GM21381 (cell line): ENCODE data around the gene ARL3.
A peak's percentile ranks its signal among the peaks of the same experiment; 100 is the strongest.
"Not testable (repeated sequence)": the region's sequence is repeated elsewhere in the genome, so short reads cannot be mapped to it uniquely, and the experiment has no call there.

Experiments
- ATAC-seq: cut with Tn5 transposase; IDR thresholded peaks from one replicate; pipeline ENCODE4 v1.9.1; 2021; ENCODE audit warnings: mild to moderate bottlenecking, moderate library complexity; ENCODE audit not compliant: unreplicated experiment

Gene ARL3

GRCh38 chr10:102674566-102674965, 39.6 kb downstream of the ARL3 start:
- no peak for ATAC-seq

DNA sequence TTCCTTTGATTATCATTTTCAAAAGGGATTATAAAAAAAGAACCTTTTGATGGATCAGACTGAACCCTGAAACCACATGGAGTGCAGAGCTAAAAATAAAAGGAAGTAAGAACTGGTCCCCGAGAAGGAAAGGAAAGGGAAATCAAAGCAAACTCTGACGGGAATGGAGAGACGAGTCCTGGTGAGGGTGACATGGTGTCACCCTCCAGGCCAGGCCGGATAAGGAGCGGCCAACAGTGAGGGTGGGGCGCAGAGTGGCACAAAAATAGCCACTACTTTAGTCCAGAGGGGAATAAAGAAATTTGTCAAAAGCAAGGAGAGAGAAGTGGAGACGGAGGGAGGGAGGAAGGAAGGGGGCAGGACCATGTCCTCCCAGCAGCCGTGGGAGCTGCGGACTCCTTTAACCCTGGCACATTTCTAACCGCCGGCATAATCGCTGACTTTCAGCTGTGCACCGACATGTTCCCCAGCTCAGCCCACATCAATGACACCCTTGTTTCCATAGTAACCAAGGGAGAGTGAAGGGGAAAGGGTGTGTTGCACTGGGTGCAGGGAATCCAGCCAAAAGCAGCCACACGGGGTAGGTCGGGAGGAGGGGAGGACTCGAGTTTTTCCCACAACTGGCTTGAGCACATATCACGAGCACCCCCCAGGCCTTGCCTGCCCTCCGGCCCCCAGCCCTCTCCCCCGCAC, 40.2 kb downstream of the ARL3 start:
- no peak for ATAC-seq

GRCh38 chr10:102673236-102673818, 40.9 kb downstream of the ARL3 start:
- ATAC-seq = no peak

DNA sequence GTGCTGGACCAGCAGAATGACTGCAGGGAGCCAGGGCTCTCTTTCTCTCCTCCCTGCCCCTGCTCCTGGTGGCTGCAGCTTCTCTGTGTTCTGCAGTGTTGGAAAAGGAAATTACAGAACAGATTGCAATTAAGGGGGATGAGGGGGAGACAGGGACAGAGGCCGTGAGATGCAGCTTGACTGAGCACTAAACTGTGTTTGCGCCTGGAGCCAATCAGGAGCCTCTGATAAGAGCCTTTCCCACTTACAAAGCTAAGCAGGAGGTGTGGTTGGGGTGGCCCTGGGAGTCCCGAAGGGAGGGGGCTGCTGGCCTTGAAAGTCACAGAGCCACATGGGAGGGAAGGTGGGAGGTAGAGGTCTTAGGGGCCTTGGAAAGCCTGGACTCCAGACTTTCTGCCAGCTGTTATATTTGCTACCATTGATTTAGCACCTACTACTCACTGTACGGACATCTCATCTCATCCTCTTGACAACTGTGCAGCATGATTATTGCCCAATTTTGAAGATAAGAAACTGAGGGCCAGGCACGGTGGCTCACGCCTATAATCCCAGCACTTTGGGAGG, 43.2 kb downstream of the ARL3 start:
- ATAC-seq = no peak

DNA sequence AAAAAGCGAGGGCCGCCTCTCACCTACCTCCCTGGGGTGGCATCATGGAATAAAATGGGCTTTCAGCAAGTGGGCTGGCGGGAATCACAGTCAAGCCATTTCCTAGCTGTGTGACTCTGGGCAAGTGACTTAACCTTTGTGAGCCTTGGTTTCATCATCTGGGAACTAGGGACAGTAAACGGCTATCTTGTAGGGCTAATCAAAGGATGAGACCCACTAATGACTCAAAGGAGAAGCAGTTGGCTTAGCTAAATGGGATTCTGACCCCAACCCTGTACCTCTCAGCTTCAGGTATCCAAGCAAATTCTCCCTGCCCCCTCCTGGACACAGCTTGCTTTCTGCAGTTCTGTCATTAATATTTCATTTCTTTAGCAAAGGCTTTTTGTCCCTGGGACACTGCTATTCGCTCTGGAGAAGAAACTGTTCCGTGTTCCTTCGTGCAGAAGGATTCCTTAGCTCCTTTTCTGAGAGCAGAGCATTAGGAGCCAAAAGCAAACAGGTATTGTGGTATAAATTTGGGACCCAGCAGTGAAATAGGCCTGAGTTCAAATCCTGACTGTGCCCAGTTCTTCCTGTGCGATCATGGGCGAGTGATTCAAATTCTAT, 44.0 kb downstream of the ARL3 start:
- no peak for ATAC-seq

- no peak for ATAC-seq
These were observed 44.8 kb downstream of the ARL3 start for GRCh38 chr10:102669206-102670064.

DNA sequence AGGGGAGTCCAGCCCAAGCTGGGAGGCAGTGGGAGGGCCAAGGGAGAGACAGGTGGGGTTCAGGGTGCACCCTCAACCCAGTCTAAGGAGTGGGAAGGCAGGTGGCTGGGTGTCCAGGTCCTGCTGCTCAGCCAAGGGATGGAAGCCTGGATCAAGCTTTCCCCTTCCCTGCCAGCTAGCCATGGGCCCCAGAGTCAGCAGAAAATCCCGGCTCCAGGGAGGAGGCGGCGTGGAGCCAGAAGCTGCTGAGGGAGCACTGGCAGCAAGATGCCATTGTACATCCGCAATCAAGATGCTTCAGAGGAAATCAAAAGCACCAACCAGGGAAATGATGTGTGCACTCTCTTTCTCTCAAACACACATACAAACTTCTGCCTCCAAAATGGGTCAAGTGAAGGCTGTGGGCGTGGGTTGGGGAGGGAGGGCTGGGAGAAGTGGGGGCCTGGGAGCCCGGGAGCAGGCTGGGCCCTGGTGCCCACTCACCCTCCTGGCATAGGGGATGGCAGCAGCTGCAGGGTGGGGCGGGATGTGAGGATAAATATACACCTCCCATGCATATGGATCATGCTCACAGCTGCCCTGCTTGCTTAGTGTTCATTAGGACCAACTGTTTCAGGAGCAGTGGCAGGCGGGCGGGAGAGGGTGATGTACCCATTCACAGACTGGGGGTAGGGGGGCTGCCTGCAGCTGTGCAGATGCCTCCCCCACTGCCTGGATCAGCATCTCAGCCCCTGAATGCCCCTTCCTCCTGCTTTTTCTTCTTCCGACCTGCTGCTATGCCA, 45.7 kb downstream of the ARL3 start:
- ATAC-seq = no peak

- ATAC-seq = not testable (repeated sequence)
These were observed 46.8 kb downstream of the ARL3 start for GRCh38 chr10:102667411-102667810.

DNA sequence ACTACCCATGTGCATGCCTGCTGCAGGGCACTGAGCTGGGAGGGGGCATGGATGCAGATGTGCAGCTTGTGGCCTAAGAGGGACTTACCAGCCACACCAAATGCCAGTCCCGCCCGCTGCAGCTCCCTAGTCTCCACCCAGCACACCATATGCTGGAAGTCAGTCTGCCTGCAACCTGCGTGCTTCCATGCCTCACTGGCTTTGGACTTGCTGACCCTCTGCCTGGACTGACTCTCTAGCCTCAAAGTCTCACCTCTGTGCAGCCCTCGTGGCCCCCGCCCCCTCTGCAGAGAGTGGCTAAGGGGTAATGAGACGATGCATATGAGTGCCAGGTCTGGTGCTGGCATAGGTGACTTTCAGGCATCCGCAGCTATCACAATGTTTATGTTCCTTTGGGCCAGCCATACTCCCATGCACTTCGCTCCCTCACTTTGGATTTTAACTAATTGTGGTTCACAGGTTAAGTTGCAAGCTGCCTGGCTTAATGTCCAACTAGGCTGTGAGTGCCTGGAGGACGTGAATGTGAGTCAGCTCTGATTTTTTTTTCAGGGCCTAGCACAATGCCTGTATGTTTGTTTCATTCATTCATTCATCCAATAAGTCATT, 48.2 kb downstream of the ARL3 start:
- ATAC-seq = no peak

- ATAC-seq = peak; percentile 13
These were observed 52.6 kb downstream of the ARL3 start for GRCh38 chr10:102661658-102662028.

GRCh38 chr10:102660888-102661657, 53.1 kb downstream of the ARL3 start:
- peak; percentile 77 for ATAC-seq

- no peak for ATAC-seq
These were observed 55.4 kb downstream of the ARL3 start for GRCh38 chr10:102658802-102659201.

GRCh38 chr10:102657984-102658724, 56.0 kb downstream of the ARL3 start:
- ATAC-seq = no peak

DNA sequence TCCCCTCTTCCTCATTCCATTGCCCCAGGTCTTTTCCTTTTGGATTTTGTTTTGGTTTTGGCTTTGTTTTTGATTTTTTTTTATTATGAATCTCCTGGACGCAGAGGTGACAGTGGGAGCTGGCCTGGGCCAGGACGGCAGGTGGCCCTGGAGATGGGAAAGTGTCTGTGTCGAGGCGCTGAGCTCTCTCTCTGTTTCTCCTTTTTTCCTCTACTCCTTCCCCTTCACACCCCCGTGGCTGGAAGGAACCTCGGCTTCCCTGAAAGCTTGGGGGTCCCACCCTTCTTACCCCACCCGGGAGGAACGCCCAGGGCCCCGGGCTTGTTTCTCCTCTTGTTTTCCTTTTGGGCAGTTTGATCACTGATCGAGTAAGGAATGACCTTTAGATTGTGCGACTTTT, 56.7 kb downstream of the ARL3 start:
- no peak for ATAC-seq

DNA sequence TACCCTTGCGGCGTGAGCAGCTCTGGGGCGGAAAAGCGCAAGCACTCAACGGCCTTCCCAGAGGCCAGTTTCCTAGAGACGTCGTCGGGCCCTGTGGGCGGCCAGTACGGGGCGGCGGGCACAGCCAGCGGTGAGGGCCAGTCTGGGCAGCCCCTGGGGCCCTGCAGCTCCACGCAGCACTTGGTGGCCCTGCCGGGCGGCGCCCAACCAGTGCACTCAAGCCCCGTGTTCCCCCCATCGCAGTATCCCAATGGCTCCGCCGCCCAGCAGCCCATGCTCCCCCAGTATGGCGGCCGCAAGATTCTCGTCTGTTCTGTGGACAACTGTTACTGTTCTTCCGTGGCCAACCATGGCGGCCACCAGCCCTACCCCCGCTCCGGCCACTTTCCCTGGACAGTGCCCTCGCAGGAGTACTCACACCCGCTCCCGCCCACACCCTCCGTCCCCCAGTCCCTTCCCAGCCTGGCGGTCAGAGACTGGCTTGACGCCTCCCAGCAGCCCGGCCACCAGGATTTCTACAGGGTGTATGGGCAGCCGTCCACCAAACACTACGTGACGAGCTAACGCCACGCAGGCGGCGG, 57.3 kb downstream of the ARL3 start:
- no peak for ATAC-seq

DNA sequence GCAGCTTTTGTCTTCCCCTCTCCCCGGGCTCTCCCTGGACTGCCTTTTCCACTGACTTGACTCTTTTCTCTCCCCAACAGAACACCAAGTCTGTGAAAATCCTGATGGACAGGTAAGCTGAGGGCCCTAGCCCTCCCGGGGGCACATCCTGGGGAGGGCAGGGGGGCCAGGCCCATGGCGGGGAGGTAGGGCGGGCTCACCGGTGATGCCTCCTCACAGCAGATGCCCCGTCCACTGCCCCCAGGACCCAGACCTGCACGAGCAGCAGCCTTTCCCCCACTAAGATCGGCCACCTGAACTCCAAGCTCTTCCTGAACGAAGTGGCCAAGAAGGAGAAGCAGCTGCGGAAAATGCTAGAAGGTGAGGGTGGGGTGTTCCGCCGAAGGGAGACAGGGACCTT, 58.2 kb downstream of the ARL3 start:
- no peak for ATAC-seq

DNA sequence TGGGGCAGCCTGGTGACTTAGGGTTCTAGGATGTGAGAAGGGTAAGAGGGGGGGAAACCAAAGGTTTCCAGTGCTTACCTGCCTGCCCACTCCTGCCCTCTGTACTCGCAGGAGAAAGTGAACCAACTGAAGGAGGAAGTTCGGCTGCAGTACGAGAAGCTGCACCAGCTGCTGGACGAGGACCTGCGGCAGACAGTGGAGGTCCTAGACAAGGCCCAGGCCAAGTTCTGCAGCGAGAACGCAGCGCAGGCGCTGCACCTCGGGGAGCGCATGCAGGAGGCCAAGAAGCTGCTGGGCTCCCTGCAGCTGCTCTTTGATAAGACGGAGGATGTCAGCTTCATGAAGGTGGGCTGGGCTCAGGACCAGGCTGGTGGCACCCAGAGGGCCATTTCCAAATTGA, 59.2 kb downstream of the ARL3 start:
- no peak for ATAC-seq

DNA sequence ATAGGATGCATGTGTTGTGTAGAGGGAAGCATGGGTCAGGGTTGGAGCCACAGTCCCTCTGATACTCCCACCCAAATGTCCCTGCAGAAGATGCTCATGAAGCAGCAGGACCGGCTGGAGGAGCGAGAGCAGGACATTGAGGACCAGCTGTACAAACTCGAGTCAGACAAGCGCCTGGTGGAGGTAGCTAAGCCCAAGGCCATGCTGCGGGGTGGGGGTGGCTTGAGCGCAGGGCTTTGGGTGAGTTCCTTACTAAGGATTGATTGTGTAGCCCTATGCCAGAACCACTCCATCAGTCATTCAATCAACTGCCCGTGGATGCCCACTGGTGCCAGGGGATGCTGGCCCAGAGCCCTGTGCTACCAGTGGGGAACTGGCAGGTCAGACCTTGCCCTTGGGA, 59.6 kb downstream of the ARL3 start:
- ATAC-seq = no peak
